Measurements from ENCODE around the gene EIF4ENIF1.
A peak's percentile ranks its signal among the peaks of the same experiment; 100 is the strongest.
"Not testable (repeated sequence)": the region's sequence is repeated elsewhere in the genome, so short reads cannot be mapped to it uniquely, and the experiment has no call there.

EIF4ENIF1 gene

GRCh38 chr22:31442768-31443489 lies 46.7 kb downstream of the EIF4ENIF1 start:
- no peak for DNase-seq (ENCODE audit: low read depth)

GRCh38 chr22:31441652-31442051 lies 48.0 kb downstream of the EIF4ENIF1 start:
- no peak for DNase-seq (ENCODE audit: low read depth)

GRCh38 chr22:31440681-31441080 lies 49.0 kb downstream of the EIF4ENIF1 start:
- no peak for DNase-seq (ENCODE audit: low read depth)

- DNase-seq (ENCODE audit: low read depth): no peak
These were observed 49.8 kb downstream of the EIF4ENIF1 start for GRCh38 chr22:31439808-31440207.

GRCh38 chr22:31436132-31436531 lies 53.5 kb downstream of the EIF4ENIF1 start:
- DNase-seq (ENCODE audit: low read depth): no peak

- no peak for DNase-seq (ENCODE audit: low read depth)
These were observed 57.7 kb downstream of the EIF4ENIF1 start for GRCh38 chr22:31431950-31432349.

GRCh38 chr22:31425331-31426050 lies 64.2 kb downstream of the EIF4ENIF1 start:
- no peak for DNase-seq (ENCODE audit: low read depth)

- DNase-seq (ENCODE audit: low read depth): not testable (repeated sequence)
These were observed 87.3 kb downstream of the EIF4ENIF1 start for GRCh38 chr22:31402350-31402749.

GRCh38 chr22:31400023-31400397 lies 89.6 kb downstream of the EIF4ENIF1 start:
- no peak for DNase-seq (ENCODE audit: low read depth)

GRCh38 chr22:31399211-31400022 lies 90.2 kb downstream of the EIF4ENIF1 start, which contains the start of gene DRG1:
Gene DRG1 (plus strand): TSS chr22:31399604. CDS start chr22:31399684, 80 bp downstream.
- peak; percentile 80 for DNase-seq (ENCODE audit: low read depth)

- no peak for DNase-seq (ENCODE audit: low read depth)
These were observed 91.4 kb downstream of the EIF4ENIF1 start for GRCh38 chr22:31398231-31398630.

GRCh38 chr22:31394326-31394725 lies 95.3 kb downstream of the EIF4ENIF1 start:
- no peak for DNase-seq (ENCODE audit: low read depth)

GRCh38 chr22:31393893-31394292 lies 95.7 kb downstream of the EIF4ENIF1 start:
- DNase-seq (ENCODE audit: low read depth): no peak

Measured in HS-5 (cell line).